IMR-90 (cell line): ENCODE measurements around the gene ZNF492. TPM values are rescaled to one million over a fixed set of nuclear protein-coding genes. Genes with fewer than 3 reads are reported as not detected.

Source experiments
- ATAC-seq: fragments of 200-7000 bp; cut with Tn5 transposase; 2 replicates; pipeline ENCODE4 v1.9.1; 2020; ENCODE audit warnings: low read depth, mild to moderate bottlenecking, moderate library complexity
- BruUV-seq: library from RNA; stranded (reverse); fragments of 400-500 nt; replicated peaks from 2 replicates; lab custom pipeline; 2021; lab: Mats Ljungman, UMichigan
- CTCF ChIA-PET: fragments of 300-600 bp; formaldehyde crosslinking; extraction: SDS; loops from one replicate; lab custom pipeline; 2021; ENCODE audit warnings: antibody characterized with exemption; lab: Yijun Ruan, JAX
- POLR2A ChIA-PET: fragments of 300-600 bp; sonication (Branson Sonifier 250); formaldehyde crosslinking; loops from one replicate; lab custom pipeline; 2022; ENCODE audit warnings: antibody characterized with exemption; ENCODE audit not compliant: unreplicated experiment; lab: Charles Lee
- DNase-seq: peaks from one replicate; pipeline ENCODE4 v3.0.0; 2013
- H2AFZ ChIP-seq: replicated peaks from 2 replicates; pipeline ENCODE3; 2013; ENCODE audit warnings: low read length, mild to moderate bottlenecking; ENCODE audit not compliant: poor library complexity
- H2AK5ac ChIP-seq: 2 replicates; pipeline ENCODE4 v1.6.1; 2013; ENCODE audit warnings: low read depth, low read length, inconsistent platforms
- H2AK9ac ChIP-seq: replicated peaks from 2 replicates; pipeline ENCODE3; 2013; ENCODE audit warnings: mild to moderate bottlenecking, low read depth, low read length, moderate library complexity; ENCODE audit not compliant: poor library complexity
- H2BK120ac ChIP-seq: 2 replicates; pipeline ENCODE4 v1.6.1; 2013; ENCODE audit warnings: low read depth, low read length, inconsistent platforms
- H2BK15ac ChIP-seq: 3 replicates; pipeline ENCODE4 v1.6.1; 2013; ENCODE audit warnings: low read depth, low read length, inconsistent platforms
- H2BK20ac ChIP-seq: 2 replicates; pipeline ENCODE4 v1.6.1; 2013; ENCODE audit warnings: low read depth, mild to moderate bottlenecking, inconsistent platforms, low read length, moderate library complexity
- H2BK5ac ChIP-seq: 2 replicates; pipeline ENCODE4 v1.6.1; 2013; ENCODE audit warnings: mild to moderate bottlenecking, low read depth, low read length, inconsistent platforms; ENCODE audit not compliant: poor library complexity, severe bottlenecking
- H3K14ac ChIP-seq: replicated peaks from 2 replicates; pipeline ENCODE4 v1.6.1; 2013; ENCODE audit warnings: low read depth, low read length, inconsistent platforms
- H3K18ac ChIP-seq: 2 replicates; pipeline ENCODE4 v1.6.1; 2013; ENCODE audit warnings: low read depth, low read length, control low read depth
- H3K23ac ChIP-seq: 2 replicates; pipeline ENCODE4 v1.6.1; 2013; ENCODE audit warnings: low read depth, low read length, inconsistent platforms
- H3K27ac ChIP-seq: 2 replicates; pipeline ENCODE4 v1.5.1; 2013; ENCODE audit warnings: mild to moderate bottlenecking, control low read depth, low read length; ENCODE audit not compliant: insufficient read depth
- H3K27me3 ChIP-seq: 2 replicates; pipeline ENCODE4 v1.6.1; 2013; ENCODE audit warnings: low read length; ENCODE audit not compliant: control insufficient read depth, insufficient read depth
- H3K36me3 ChIP-seq: 2 replicates; pipeline ENCODE4 v1.6.1; 2013; ENCODE audit warnings: low read length, mixed read lengths; ENCODE audit not compliant: control insufficient read depth, insufficient read depth
- H3K4ac ChIP-seq: 2 replicates; pipeline ENCODE4 v1.6.1; 2013; ENCODE audit warnings: low read depth, low read length, inconsistent platforms
- H3K4me1 ChIP-seq: 2 replicates; pipeline ENCODE4 v1.6.1; 2013; ENCODE audit warnings: low read length, mixed read lengths; ENCODE audit not compliant: control insufficient read depth, insufficient read depth
- H3K4me2 ChIP-seq: 2 replicates; pipeline ENCODE4 v1.6.1; 2013; ENCODE audit warnings: low read depth, mild to moderate bottlenecking, control low read depth, low read length, moderate library complexity
- H3K4me3 ChIP-seq: 2 replicates; pipeline ENCODE4 v1.5.1; 2013; ENCODE audit warnings: low read depth, mild to moderate bottlenecking, control low read depth, low read length, moderate library complexity; ENCODE audit not compliant: insufficient read depth
- H3K56ac ChIP-seq: 2 replicates; pipeline ENCODE4 v1.6.1; 2013; ENCODE audit warnings: low read length, inconsistent platforms; ENCODE audit not compliant: insufficient read depth; ENCODE audit errors: extremely low read depth
- H3K79me1 ChIP-seq, 2 experiments: 2 replicates each; pipeline ENCODE4 v1.6.1; 2013; ENCODE audit warnings: low read length in 2 of 2, inconsistent platforms in 1 of 2, low read depth in 1 of 2
- H3K9ac ChIP-seq: 2 replicates; pipeline ENCODE4 v1.6.1; 2013; ENCODE audit warnings: low read depth, low read length, control low read depth
- H3K9me1 ChIP-seq: 2 replicates; pipeline ENCODE4 v1.6.1; 2013; ENCODE audit warnings: low read length, inconsistent platforms; ENCODE audit not compliant: insufficient read depth
- H3K9me3 ChIP-seq: 2 replicates; pipeline ENCODE4 v1.6.1; 2013; ENCODE audit warnings: low read length; ENCODE audit not compliant: control insufficient read depth, insufficient read depth
- H4K20me1 ChIP-seq: 2 replicates; pipeline ENCODE4 v1.6.1; 2013; ENCODE audit warnings: low read length, inconsistent platforms; ENCODE audit not compliant: insufficient read depth
- H4K5ac ChIP-seq: 2 replicates; pipeline ENCODE4 v1.6.1; 2013; ENCODE audit warnings: mild to moderate bottlenecking, low read depth, low read length, control low read depth
- H4K8ac ChIP-seq, 2 experiments: 2 replicates each; pipeline ENCODE4 v1.6.1; 2013; ENCODE audit warnings: low read depth in 2 of 2, low read length in 2 of 2, control low read depth in 1 of 2, inconsistent platforms in 1 of 2
- H4K91ac ChIP-seq: 2 replicates; pipeline ENCODE4 v1.6.1; 2013; ENCODE audit warnings: low read depth, low read length, inconsistent platforms; ENCODE audit not compliant: insufficient read depth
- CEBPB ChIP-seq: IDR thresholded peaks from 2 replicates; pipeline ENCODE4 v1.6.1; 2012; ENCODE audit warnings: low read depth, low read length, improper control_type of control experiment
- CHD1 ChIP-seq: IDR thresholded peaks from 2 replicates; pipeline ENCODE4 v1.6.1; 2012; ENCODE audit warnings: low read depth, low read length, improper control_type of control experiment
- CTCF ChIP-seq: conservative IDR thresholded peaks from 2 replicates; pipeline ENCODE4 v1.5.1; 2012; ENCODE audit warnings: mild to moderate bottlenecking, low read depth, low read length, improper control_type of control experiment
- ELK1 ChIP-seq: fragments of 150-350 bp; IDR thresholded peaks from 2 replicates; pipeline ENCODE4 v1.6.1; 2016; ENCODE audit warnings: low read depth, mild to moderate bottlenecking, low read length, moderate library complexity, borderline replicate concordance
- FOS ChIP-seq: fragments of 150-350 bp; IDR thresholded peaks from 2 replicates; pipeline ENCODE4 v1.6.1; 2016; ENCODE audit warnings: low read depth, low read length
- MAFK ChIP-seq: IDR thresholded peaks from 2 replicates; pipeline ENCODE4 v1.6.1; 2012; ENCODE audit warnings: low read depth, low read length, improper control_type of control experiment
- MAZ ChIP-seq: IDR thresholded peaks from 2 replicates; pipeline ENCODE4 v1.6.1; 2012; ENCODE audit warnings: low read depth, mild to moderate bottlenecking, low read length, improper control_type of control experiment, moderate library complexity, borderline replicate concordance
- NFE2L2 ChIP-seq: fragments of 150-350 bp; IDR thresholded peaks from 2 replicates; pipeline ENCODE4 v1.6.1; 2016; ENCODE audit warnings: low read depth, mild to moderate bottlenecking, low read length
- POLR2A ChIP-seq: IDR thresholded peaks from 2 replicates; pipeline ENCODE4 v1.6.1; 2012; ENCODE audit warnings: mild to moderate bottlenecking, low read depth, low read length
- RAD21 ChIP-seq: IDR thresholded peaks from 2 replicates; pipeline ENCODE4 v1.6.1; 2012; ENCODE audit warnings: low read length, improper control_type of control experiment
- RCOR1 ChIP-seq: IDR thresholded peaks from 2 replicates; pipeline ENCODE4 v1.6.1; 2012; ENCODE audit warnings: mild to moderate bottlenecking, low read length, improper control_type of control experiment; ENCODE audit not compliant: insufficient replicate concordance
- SMC3 ChIP-seq: fragments of 150-350 bp; IDR thresholded peaks from 2 replicates; pipeline ENCODE4 v1.6.1; 2016; ENCODE audit warnings: low read depth, mild to moderate bottlenecking, antibody characterized with exemption, low read length, moderate library complexity
- USF2 ChIP-seq: fragments of 150-350 bp; IDR thresholded peaks from 2 replicates; pipeline ENCODE4 v1.6.1; 2017; ENCODE audit warnings: mild to moderate bottlenecking, antibody characterized with exemption, low read length, low read depth
- WGBS, 2 experiments: methylation state at CpG; one replicate each; pipeline versions ENCODE4 v1.1.5 to v1.1.7; 2013; ENCODE audit warnings: missing lambda C conversion rate in 2 of 2; ENCODE audit not compliant: insufficient read length in 1 of 2; ENCODE audit errors: extremely low coverage in 2 of 2; 5-methylcytosine and 5-hydroxymethylcytosine counted together
- dilution Hi-C: fragments of 300-500 bp; cut with HindIII; formaldehyde crosslinking; loops from one replicate; pipeline ENCODE4 v1.14.3; 2018; ENCODE audit warnings: low sequenced_read_pairs; ENCODE audit not compliant: unreplicated experiment
- in situ Hi-C: fragments of 300-500 bp; cut with MboI; formaldehyde crosslinking; loops from 3 replicates; pipeline ENCODE4 v1.14.3; 2019; ENCODE audit warnings: low sequenced_read_pairs, inconsistent platforms, mixed read lengths
- intact Hi-C: fragments of 100-400 bp; cut with micrococcal nuclease; formaldehyde crosslinking; loops from 2 replicates; pipeline ENCODE4 v1.10.0; 2022
- polyA plus RNA-seq, 3 experiments: library from polyadenylated mRNA; depleted of rRNA; stranded (reverse); fragments of >200 nt; gene quantifications; 2 replicates each; pipeline ENCODE4 v1.2.3, GENCODE V29; 2012; ENCODE audit warnings: low replicate concordance in 1 of 3
- total RNA-seq: library from RNA; depleted of rRNA; stranded (reverse); fragments of >200 nt; gene quantifications from 2 replicates; pipeline ENCODE4 v1.2.3, GENCODE V29; 2012

Gene ZNF492
- total and polyA plus RNA-seq, 2 of the 4 experiments (the other 2 are of a cell fraction): 0.19 to 1.3 TPM

GRCh38 chr19:22609630-22610029 is 24.5 kb upstream of the ZNF492 start:
- Histone ChIP-seq H2BK120ac (no peak overlapping the region), H2AK5ac (no peak overlapping the region), H4K8ac (no peak overlapping the region), H3K18ac (no peak overlapping the region), H4K91ac (no peak overlapping the region), H3K4me1 (no peaks in the 10 kb centered on the region), H3K4ac (no peak overlapping the region), H3K27me3 (no peaks in the 10 kb centered on the region), H3K14ac (no peak overlapping the region), H3K79me1 (no peaks in the 10 kb centered on the region), H2BK5ac (no peak overlapping the region), H3K4me2 (no peak overlapping the region), H2AK9ac (no peak overlapping the region), H3K9ac (no peak overlapping the region), H3K23ac (no peak overlapping the region), H2AFZ (peak overlapping the region; percentile 21), H2BK15ac (no peak overlapping the region), H3K36me3 (no peaks in the 10 kb centered on the region), H3K56ac (no peak overlapping the region), H4K20me1 (no peaks in the 10 kb centered on the region), H2BK20ac (no peak overlapping the region), H3K27ac (no peak overlapping the region), H4K5ac (no peak overlapping the region), H3K4me3 (no peak overlapping the region), H3K9me3 (peaks cover 54% of the 10 kb centered on the region), H3K9me1 (no peaks in the 10 kb centered on the region)
- TF ChIP-seq USF2 (no peak), CEBPB (no peak), FOS (no peak), SMC3 (no peak), ELK1 (no peak), RAD21 (no peak), RCOR1 (no peak), MAZ (no peak), POLR2A (no peak), MAFK (no peak), NFE2L2 (no peak), CTCF (no peak), CHD1 (no peak)
- WGBS, 2 experiments: 47% methylated on average over 4 of the region's 4 CpGs; no CpG with 5 or more reads in 1 of the 2 experiments
- dilution Hi-C loops: no loop called here
- POLR2A ChIA-PET: no interaction called here
- in situ Hi-C loops: no loop called here
- no TSS peak for BruUV-seq
- ATAC-seq (no peak), DNase-seq (no peak)
- CTCF ChIA-PET: interaction anchor here (0.6 kb wide), 1 partner anchor 80 kb away, joined by 4 read pairs; no protein-coding TSS in a partner anchor
- intact Hi-C loops: no loop called here
